ENCODE measurements around the gene CHTOP.
"Not testable (repeated sequence)": the region's sequence is repeated elsewhere in the genome, so short reads cannot be mapped to it uniquely, and the experiment has no call there.

The CHTOP gene

DNA sequence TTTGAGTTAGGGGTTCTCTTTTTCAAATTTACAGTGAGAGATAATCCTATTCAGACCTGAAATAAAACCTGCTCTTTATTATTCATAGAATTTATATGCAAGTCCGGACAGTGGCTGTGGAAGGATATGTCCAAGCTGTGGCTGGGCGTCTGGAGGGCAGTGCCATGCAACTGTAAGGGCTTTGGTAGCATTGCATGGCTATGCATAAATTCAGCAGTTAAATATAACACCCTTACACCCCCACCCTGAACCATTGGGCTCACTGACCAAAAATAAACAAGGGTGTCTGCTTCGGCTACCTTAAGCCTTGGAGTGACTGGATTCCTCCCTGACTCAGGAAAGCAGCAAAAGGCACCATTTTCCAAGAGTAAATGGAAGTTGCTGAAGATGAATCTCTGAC lies 5.4 kb downstream of the CHTOP start:
- H3K4me1 ChIP-seq (ENCODE audit: insufficient read depth, low read length), result peaks cover 31% of the 10 kb centered on the region

DNA sequence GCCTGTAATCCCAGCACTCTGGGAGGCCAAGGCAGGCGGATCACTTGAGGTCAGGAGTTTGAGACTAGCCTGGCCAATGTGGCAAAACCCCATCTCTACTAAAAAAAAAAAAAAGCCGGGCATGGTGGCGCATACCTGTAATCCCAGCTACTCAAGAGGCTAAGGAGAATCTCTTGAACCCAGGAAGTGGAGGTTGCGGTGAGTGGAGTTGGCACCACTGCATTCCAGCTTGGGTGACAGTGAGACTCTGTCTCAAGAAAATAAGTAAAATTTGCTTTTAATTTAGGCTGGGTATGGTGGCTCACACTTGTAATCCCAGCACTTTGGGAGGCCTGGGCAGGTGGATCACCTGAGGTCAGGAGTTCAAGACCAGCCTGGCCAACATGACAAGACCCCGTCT lies 6.3 kb downstream of the CHTOP start:
- H3K27ac ChIP-seq (ENCODE audit: low read depth, low read length); H3K9me3 ChIP-seq (ENCODE audit: low read length); H3K9ac ChIP-seq (ENCODE audit: low read length); H3K27me3 ChIP-seq (ENCODE audit: control insufficient read depth in 1 of 2, insufficient read depth in 2 of 2, low read length in 2 of 2); H3K4me3 ChIP-seq (ENCODE audit: low read depth in 1 of 2, low read length in 2 of 2): not testable (repeated sequence)
- H3K36me3 ChIP-seq (ENCODE audit: insufficient read depth, low read length), result peaks cover 88% of the 10 kb centered on the region
- peaks cover 31% of the 10 kb centered on the region for H3K4me1 ChIP-seq (ENCODE audit: insufficient read depth, low read length)

More for the DNA sequence above, 5.4 kb downstream of the CHTOP start:
- Histone ChIP-seq H3K4me3 (ENCODE audit: low read depth in 1 of 2, low read length in 2 of 2) (no peak overlapping the region), H3K9ac (ENCODE audit: low read length) (no peak overlapping the region), H3K36me3 (ENCODE audit: insufficient read depth, low read length) (peaks cover 80% of the 10 kb centered on the region), H3K9me3 (ENCODE audit: low read length) (no peaks in the 10 kb centered on the region), H3K27me3 (ENCODE audit: control insufficient read depth in 1 of 2, insufficient read depth in 2 of 2, low read length in 2 of 2) (no peaks in the 10 kb centered on the region), H3K27ac (ENCODE audit: low read depth, low read length) (no peak overlapping the region)

DNA sequence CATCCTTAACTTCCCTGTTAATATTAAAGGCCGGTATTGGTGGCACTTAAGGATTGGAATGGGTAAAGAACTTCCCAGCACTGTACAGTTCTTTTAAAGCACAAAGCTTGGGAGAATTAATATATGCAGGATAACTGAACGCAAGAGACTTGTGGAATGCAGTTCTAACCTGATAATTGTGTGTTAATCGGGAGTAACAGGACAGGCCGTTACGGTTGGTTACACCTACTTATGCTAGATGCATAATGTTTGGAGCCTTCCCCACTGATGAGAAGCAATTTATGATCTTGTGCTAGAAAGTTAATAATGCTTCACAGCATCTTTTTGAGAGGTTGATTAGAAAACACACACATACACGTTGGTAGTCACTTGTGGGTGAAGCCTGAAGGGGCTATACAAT lies 7.0 kb downstream of the CHTOP start:
- Histone ChIP-seq H3K4me3 (ENCODE audit: low read depth in 1 of 2, low read length in 2 of 2) (no peak overlapping the region), H3K27ac (ENCODE audit: low read depth, low read length) (no peak overlapping the region), H3K9me3 (ENCODE audit: low read length) (no peaks in the 10 kb centered on the region), H3K9ac (ENCODE audit: low read length) (no peak overlapping the region), H3K4me1 (ENCODE audit: insufficient read depth, low read length) (peaks cover 24% of the 10 kb centered on the region), H3K27me3 (ENCODE audit: control insufficient read depth in 1 of 2, insufficient read depth in 2 of 2, low read length in 2 of 2) (no peaks in the 10 kb centered on the region), H3K36me3 (ENCODE audit: insufficient read depth, low read length) (peaks cover 94% of the 10 kb centered on the region)

DNA sequence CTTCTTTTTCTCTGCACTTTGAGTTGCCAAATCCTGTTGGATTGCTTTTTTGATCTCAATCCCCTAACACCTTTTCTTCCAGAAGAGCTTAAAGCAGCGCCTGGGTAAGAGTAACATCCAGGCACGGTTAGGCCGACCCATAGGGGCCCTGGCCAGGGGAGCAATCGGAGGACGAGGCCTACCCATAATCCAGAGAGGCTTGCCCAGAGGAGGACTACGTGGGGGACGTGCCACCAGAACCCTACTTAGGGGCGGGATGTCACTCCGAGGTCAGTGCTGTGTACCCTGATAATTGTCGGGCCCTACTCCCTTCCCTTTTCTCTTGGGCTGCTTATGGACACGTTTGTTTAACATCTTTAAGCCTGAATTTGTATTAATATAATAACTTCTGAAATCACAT lies 8.3 kb downstream of the CHTOP start:
- no peak overlapping the region for H3K4me3 ChIP-seq (ENCODE audit: low read depth in 1 of 2, low read length in 2 of 2)
- peaks cover 87% of the 10 kb centered on the region for H3K36me3 ChIP-seq (ENCODE audit: insufficient read depth, low read length)
- H3K4me1 ChIP-seq (ENCODE audit: insufficient read depth, low read length), result peaks cover 11% of the 10 kb centered on the region
- H3K9ac ChIP-seq (ENCODE audit: low read length), result no peak overlapping the region
- H3K27me3 ChIP-seq (ENCODE audit: control insufficient read depth in 1 of 2, insufficient read depth in 2 of 2, low read length in 2 of 2), result no peaks in the 10 kb centered on the region
- H3K27ac ChIP-seq (ENCODE audit: low read depth, low read length), result no peak overlapping the region
- H3K9me3 ChIP-seq (ENCODE audit: low read length), result no peaks in the 10 kb centered on the region

DNA sequence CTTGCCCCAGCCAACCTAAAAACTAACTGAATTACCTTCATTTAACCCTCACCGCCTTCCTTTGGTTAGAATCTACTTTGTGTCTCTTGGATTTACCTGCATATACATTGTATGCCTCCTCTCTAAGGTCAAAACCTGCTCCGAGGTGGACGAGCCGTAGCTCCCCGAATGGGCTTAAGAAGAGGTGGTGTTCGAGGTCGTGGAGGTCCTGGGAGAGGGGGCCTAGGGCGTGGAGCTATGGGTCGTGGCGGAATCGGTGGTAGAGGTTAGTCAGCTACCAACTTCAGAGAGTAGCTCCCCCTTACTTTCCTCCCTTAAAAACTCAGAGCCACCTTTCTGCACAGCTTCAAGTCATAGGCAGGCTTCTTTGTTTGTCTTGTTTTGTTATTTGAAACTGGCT lies 9.2 kb downstream of the CHTOP start:
- Histone ChIP-seq H3K9me3 (ENCODE audit: low read length) (no peaks in the 10 kb centered on the region), H3K4me1 (ENCODE audit: insufficient read depth, low read length) (peaks cover 6% of the 10 kb centered on the region), H3K27me3 (ENCODE audit: control insufficient read depth in 1 of 2, insufficient read depth in 2 of 2, low read length in 2 of 2) (no peaks in the 10 kb centered on the region), H3K4me3 (ENCODE audit: low read depth in 1 of 2, low read length in 2 of 2) (no peak overlapping the region), H3K36me3 (ENCODE audit: insufficient read depth, low read length) (peaks cover 78% of the 10 kb centered on the region), H3K9ac (ENCODE audit: low read length) (no peak overlapping the region), H3K27ac (ENCODE audit: low read depth, low read length) (no peak overlapping the region)

DNA sequence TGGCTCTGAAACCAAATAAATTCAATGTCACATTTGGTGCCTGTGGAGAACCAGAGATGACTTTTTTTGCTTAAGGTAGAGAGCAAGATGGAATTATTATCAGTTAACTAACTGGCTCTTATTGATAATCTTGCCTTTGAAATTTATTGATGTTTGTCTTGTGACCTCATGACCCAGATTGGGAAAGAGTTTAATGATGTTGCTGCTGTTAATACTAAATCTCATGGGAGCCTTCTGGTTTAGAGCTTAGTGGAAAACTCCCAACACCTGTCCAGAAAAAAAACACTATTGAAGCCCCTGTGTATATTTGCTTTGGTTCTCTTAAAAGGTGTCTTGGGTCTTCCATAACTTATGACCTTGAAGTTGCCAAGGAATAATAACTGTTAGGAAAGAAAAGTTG lies 9.9 kb downstream of the CHTOP start:
- Histone ChIP-seq H3K4me1 (ENCODE audit: insufficient read depth, low read length) (peaks cover 6% of the 10 kb centered on the region), H3K36me3 (ENCODE audit: insufficient read depth, low read length) (peaks cover 71% of the 10 kb centered on the region), H3K27me3 (ENCODE audit: control insufficient read depth in 1 of 2, insufficient read depth in 2 of 2, low read length in 2 of 2) (no peaks in the 10 kb centered on the region), H3K9ac (ENCODE audit: low read length) (no peak overlapping the region), H3K4me3 (ENCODE audit: low read depth in 1 of 2, low read length in 2 of 2) (no peak overlapping the region), H3K9me3 (ENCODE audit: low read length) (no peaks in the 10 kb centered on the region), H3K27ac (ENCODE audit: low read depth, low read length) (no peak overlapping the region)

DNA sequence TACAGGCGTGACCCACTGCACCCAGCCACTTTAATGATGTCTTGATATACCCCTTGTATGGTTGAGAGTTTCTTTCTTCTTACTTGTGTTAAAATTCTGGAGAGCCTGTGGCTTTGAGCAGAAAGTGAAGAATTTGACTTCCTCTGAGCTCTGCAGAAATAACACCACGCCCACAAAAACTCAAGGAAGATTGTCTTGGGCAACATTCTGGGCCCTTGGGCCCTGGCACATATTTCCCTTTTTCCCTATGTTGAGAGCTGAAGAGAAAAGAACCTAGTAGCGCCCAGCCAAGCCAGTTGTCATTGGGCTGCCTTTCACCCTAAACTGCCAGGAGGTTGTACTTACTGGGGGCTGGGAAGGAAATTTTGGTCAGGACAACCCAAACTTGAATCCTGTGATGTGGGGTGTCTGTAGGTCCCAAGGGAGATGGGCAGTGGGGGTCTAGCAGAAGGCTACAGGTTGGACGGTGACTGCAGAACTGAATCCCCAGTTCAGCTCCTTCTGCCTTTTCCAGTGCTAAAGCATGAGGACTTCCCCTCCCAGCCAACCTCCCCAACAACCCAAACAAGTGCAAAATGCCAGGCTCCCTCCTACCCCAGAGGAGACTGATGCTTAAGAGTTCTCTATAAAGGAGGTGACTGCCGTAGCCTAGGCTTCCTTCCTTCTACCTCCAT lies 12.9 kb downstream of the CHTOP start:
- H3K36me3 ChIP-seq (ENCODE audit: insufficient read depth, low read length), result peaks cover 42% of the 10 kb centered on the region
- H3K27me3 ChIP-seq (ENCODE audit: control insufficient read depth in 1 of 2, insufficient read depth in 2 of 2, low read length in 2 of 2), result no peaks in the 10 kb centered on the region
- H3K4me3 ChIP-seq (ENCODE audit: low read depth in 1 of 2, low read length in 2 of 2), result no peak overlapping the region
- H3K27ac ChIP-seq (ENCODE audit: low read depth, low read length), result no peak overlapping the region
- H3K4me1 ChIP-seq (ENCODE audit: insufficient read depth, low read length), result peaks cover 13% of the 10 kb centered on the region
- H3K9me3 ChIP-seq (ENCODE audit: low read length), result no peaks in the 10 kb centered on the region
- H3K9ac ChIP-seq (ENCODE audit: low read length), result no peak overlapping the region

DNA sequence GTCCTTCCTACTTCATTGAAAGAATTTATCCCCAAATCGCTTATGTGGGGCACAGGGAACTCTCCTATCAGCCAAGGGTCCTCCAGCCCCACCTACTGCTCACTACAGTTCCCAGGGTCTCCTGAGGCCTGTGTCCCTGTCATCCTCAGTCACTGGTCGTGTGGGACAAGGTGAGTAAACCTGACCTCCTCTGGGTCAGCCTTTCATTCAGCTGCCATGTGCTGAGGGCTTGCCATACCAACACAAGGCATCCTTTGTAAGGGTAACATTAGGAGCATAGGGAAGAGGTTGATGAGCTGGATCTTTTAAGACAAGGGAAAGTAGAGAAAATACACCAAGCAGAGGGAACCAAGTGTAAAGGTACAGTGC lies 13.5 kb downstream of the CHTOP start:
- Histone ChIP-seq H3K4me1 (ENCODE audit: insufficient read depth, low read length) (peaks cover 13% of the 10 kb centered on the region), H3K36me3 (ENCODE audit: insufficient read depth, low read length) (peaks cover 36% of the 10 kb centered on the region), H3K27ac (ENCODE audit: low read depth, low read length) (no peak overlapping the region), H3K4me3 (ENCODE audit: low read depth in 1 of 2, low read length in 2 of 2) (no peak overlapping the region), H3K9ac (ENCODE audit: low read length) (no peak overlapping the region), H3K9me3 (ENCODE audit: low read length) (no peaks in the 10 kb centered on the region), H3K27me3 (ENCODE audit: control insufficient read depth in 1 of 2, insufficient read depth in 2 of 2, low read length in 2 of 2) (no peaks in the 10 kb centered on the region)

DNA sequence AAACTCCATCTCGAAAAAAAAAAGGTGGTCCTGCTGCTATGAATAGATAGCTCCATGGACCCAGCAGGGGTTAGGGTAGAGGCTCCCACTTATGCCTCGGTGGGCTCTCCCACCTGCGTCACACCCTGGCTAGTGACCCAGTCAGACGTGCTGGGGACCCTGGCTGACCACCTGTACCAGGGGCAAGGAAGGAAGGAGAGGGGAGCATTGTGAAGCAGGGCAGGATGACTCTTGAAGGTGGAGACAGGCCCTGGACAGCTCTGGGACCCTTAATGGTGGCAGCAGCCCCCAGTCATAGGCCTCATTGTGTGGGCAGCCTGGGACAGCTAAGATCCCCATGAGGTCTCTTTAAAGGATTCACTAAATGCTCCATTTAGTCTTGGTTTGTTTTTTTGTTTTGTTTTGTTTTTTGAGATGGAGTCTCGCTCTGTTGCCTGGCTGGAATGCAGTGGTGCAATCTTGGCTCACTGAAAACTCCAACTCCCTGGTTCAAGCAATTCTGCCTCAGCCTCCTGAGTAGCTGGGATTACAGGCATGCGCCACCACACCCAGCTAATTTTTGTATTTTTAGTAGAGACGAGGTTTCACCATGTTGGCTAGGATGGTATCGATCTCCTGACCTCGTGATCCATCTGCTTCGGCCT lies 14.3 kb downstream of the CHTOP start:
- H3K9me3 ChIP-seq (ENCODE audit: low read length), result no peaks in the 10 kb centered on the region
- H3K27me3 ChIP-seq (ENCODE audit: control insufficient read depth in 1 of 2, insufficient read depth in 2 of 2, low read length in 2 of 2), result no peaks in the 10 kb centered on the region
- H3K4me3 ChIP-seq (ENCODE audit: low read depth in 1 of 2, low read length in 2 of 2), result no peak overlapping the region
- peaks cover 29% of the 10 kb centered on the region for H3K36me3 ChIP-seq (ENCODE audit: insufficient read depth, low read length)
- H3K27ac ChIP-seq (ENCODE audit: low read depth, low read length), result no peak overlapping the region
- peaks cover 13% of the 10 kb centered on the region for H3K4me1 ChIP-seq (ENCODE audit: insufficient read depth, low read length)
- no peak overlapping the region for H3K9ac ChIP-seq (ENCODE audit: low read length)

DNA sequence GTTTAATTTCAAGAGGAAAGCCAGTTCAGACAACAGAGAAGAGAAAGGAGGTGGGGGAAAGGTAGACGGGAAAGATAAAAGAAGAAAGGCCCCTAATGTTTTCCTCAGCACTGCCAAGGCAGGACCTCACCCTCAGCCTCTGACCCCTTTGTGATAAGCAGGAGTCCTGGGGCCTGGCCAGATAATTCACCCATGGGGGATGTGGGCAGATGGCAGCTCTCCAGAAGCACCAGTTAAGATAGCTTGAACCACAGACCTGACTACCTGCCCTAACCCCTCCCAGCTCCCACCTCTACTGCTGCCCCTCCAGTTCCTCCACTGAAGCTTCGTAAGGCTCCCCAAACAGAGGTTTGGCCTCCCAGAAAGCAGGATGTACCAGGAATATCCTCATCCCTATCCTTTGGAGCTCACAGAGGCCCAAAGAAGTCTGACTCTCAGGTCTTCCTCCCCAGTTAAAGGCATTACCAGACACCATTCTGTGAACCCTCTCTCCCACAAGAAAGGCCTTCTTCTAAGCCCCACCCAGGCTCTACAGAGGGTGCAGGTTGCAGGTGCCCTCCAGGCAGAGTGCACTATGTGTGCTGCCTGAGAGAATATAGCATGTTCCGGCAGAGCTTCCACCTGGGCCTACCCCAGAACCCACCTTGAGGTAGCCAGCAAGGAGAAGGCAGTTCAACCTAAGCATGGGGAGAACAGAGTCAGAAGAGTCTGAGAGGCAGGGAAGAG lies 15.4 kb downstream of the CHTOP start:
- H3K36me3 ChIP-seq (ENCODE audit: insufficient read depth, low read length), result peaks cover 17% of the 10 kb centered on the region
- no peak overlapping the region for H3K4me3 ChIP-seq (ENCODE audit: low read depth in 1 of 2, low read length in 2 of 2)
- no peak overlapping the region for H3K27ac ChIP-seq (ENCODE audit: low read depth, low read length)
- H3K9ac ChIP-seq (ENCODE audit: low read length), result no peak overlapping the region
- no peaks in the 10 kb centered on the region for H3K9me3 ChIP-seq (ENCODE audit: low read length)
- no peaks in the 10 kb centered on the region for H3K27me3 ChIP-seq (ENCODE audit: control insufficient read depth in 1 of 2, insufficient read depth in 2 of 2, low read length in 2 of 2)
- H3K4me1 ChIP-seq (ENCODE audit: insufficient read depth, low read length), result peaks cover 8% of the 10 kb centered on the region

DNA sequence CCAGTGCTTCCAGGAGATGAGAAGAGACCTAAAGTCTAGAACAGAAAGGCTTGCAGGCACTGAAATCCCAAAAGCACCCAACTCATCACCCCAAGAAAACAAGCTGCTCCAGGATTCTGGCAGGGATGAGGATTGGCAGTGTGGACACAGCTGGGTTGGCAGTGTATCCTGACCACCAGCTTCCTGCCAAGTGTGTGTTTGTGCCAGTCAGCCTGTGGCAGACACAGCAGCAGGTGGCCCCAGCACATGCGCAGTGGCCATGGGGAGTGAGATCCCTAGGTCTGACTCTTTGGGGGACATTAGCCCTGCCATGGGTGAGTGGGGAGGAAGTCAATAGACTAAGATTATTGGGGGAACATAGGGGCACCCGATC lies 16.0 kb downstream of the CHTOP start:
- Histone ChIP-seq H3K27me3 (ENCODE audit: control insufficient read depth in 1 of 2, insufficient read depth in 2 of 2, low read length in 2 of 2) (no peaks in the 10 kb centered on the region), H3K9ac (ENCODE audit: low read length) (no peak overlapping the region), H3K4me1 (ENCODE audit: insufficient read depth, low read length) (peaks cover 8% of the 10 kb centered on the region), H3K4me3 (ENCODE audit: low read depth in 1 of 2, low read length in 2 of 2) (no peak overlapping the region), H3K27ac (ENCODE audit: low read depth, low read length) (no peak overlapping the region), H3K36me3 (ENCODE audit: insufficient read depth, low read length) (peaks cover 13% of the 10 kb centered on the region), H3K9me3 (ENCODE audit: low read length) (no peaks in the 10 kb centered on the region)

All from muscle layer of colon (tissue), 2 donors.